Measurements from ENCODE around the gene LRRC23. TPM values are rescaled to one million over a fixed set of nuclear protein-coding genes. Genes with fewer than 3 reads are reported as not detected.

LRRC23 gene
- total RNA-seq, 3 donors from 2014 or later, result 7.4 to 15.4 (median 10.8) TPM

DNA sequence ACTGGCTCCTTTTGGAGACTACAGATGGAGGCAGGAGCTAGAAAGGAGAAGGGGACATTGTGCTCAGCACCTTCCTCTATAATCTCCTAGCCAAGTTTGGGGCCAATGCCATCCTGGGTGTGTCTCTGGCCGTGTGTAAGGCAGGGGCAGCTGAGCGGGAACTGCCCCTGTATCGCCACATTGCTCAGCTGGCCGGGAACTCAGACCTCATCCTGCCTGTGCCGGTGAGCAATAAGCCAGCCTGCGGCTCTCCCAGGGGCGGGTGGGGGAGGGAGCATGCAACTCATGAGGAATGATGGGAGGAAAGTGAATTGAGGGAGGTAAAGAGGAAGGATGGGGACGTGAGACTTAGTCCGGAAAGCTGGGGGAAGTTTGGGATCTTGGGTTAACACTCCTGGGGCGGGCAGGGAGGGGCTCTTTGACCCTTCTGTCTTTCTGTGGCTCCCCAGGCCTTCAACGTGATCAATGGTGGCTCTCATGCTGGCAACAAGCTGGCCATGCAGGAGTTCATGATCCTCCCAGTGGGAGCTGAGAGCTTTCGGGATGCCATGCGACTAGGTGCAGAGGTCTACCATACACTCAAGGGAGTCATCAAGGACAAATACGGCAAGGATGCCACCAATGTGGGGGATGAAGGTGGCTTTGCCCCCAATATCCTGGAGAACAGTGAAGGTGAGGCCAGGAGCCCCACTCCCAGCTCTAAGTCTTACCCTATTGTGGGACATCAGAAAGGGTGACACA lies 13.0 kb downstream of the LRRC23 start:
- TF ChIP-seq POLR2AphosphoS5 (IDR thresholded peaks at IDR 0.05) (no peak), CTCF (IDR thresholded peaks at IDR 0.05) (no peak), POLR2A (IDR thresholded peaks at IDR 0.05) (no peak)
- no peak overlapping the region for H3K4me3 ChIP-seq
- DNase-seq (ENCODE audit: low spot score in 2 of 2), result no peak
- no peaks in the 10 kb centered on the region for H3K27me3 ChIP-seq
- H3K27ac ChIP-seq, result no peak overlapping the region
- H3K9me3 ChIP-seq, result no peaks in the 10 kb centered on the region
- H3K36me3 ChIP-seq, result no peaks in the 10 kb centered on the region
- intact Hi-C loops (cut with DNase I; ENCODE audit: low total_unique reads), result no loop called here
- peaks cover 0 to 5% of the 10 kb centered on the region in 2 donors for H3K4me1 ChIP-seq

DNA sequence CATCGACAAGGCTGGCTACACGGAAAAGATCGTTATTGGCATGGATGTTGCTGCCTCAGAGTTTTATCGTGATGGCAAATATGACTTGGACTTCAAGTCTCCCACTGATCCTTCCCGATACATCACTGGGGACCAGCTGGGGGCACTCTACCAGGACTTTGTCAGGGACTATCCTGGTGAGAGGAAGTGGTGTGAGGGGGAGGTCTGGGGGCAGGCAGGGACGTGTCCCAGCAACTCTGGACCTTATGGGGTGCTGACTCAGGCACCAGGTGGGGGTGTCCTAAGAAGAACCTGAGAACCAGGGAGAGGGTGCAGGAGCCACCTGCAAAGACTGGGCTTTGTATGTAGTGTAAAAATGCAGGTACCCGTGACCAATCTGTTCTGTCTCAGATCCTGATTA lies 15.0 kb downstream of the LRRC23 start:
- H3K9me3 ChIP-seq, result no peaks in the 10 kb centered on the region

DNA sequence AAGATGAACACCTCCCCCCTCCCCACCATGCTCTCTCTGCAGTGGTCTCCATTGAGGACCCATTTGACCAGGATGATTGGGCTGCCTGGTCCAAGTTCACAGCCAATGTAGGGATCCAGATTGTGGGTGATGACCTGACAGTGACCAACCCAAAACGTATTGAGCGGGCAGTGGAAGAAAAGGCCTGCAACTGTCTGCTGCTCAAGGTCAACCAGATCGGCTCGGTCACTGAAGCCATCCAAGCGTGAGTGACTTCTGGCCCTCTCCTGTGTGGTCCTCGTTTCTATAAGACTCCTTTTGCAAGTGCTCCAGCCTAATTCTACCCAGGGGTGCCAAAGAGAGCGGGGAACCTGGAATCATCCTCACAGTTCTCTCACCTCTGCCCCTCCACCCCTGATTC lies 16.9 kb downstream of the LRRC23 start:
- H3K36me3 ChIP-seq, result no peaks in the 10 kb centered on the region
- H3K9me3 ChIP-seq, result no peaks in the 10 kb centered on the region
- intact Hi-C loops (cut with DNase I; ENCODE audit: low total_unique reads), result no loop called here
- H3K4me3 ChIP-seq, result no peak overlapping the region
- H3K27me3 ChIP-seq, result no peaks in the 10 kb centered on the region
- peak overlapping the region in 1 of 2 donors; percentile 7 for H3K27ac ChIP-seq
- no peak for DNase-seq (ENCODE audit: low spot score in 2 of 2)
- no peak for TF ChIP-seq POLR2A (IDR thresholded peaks at IDR 0.05)
- H3K4me1 ChIP-seq, result peaks cover 9 to 13% of the 10 kb centered on the region in 2 donors

More for the DNA sequence above, 15.0 kb downstream of the LRRC23 start:
- H3K36me3 ChIP-seq, result no peaks in the 10 kb centered on the region
- H3K27me3 ChIP-seq, result no peaks in the 10 kb centered on the region
- no peak for DNase-seq (ENCODE audit: low spot score in 2 of 2)
- intact Hi-C loops (cut with DNase I; ENCODE audit: low total_unique reads), result no loop called here
- peaks cover 2 to 3% of the 10 kb centered on the region in 2 donors for H3K4me1 ChIP-seq
- no peak overlapping the region for H3K27ac ChIP-seq
- TF ChIP-seq POLR2AphosphoS5 (IDR thresholded peaks at IDR 0.05) (no peak), POLR2A (IDR thresholded peaks at IDR 0.05) (no peak), CTCF (IDR thresholded peaks at IDR 0.05) (no peak)
- H3K4me3 ChIP-seq, result no peak overlapping the region

DNA sequence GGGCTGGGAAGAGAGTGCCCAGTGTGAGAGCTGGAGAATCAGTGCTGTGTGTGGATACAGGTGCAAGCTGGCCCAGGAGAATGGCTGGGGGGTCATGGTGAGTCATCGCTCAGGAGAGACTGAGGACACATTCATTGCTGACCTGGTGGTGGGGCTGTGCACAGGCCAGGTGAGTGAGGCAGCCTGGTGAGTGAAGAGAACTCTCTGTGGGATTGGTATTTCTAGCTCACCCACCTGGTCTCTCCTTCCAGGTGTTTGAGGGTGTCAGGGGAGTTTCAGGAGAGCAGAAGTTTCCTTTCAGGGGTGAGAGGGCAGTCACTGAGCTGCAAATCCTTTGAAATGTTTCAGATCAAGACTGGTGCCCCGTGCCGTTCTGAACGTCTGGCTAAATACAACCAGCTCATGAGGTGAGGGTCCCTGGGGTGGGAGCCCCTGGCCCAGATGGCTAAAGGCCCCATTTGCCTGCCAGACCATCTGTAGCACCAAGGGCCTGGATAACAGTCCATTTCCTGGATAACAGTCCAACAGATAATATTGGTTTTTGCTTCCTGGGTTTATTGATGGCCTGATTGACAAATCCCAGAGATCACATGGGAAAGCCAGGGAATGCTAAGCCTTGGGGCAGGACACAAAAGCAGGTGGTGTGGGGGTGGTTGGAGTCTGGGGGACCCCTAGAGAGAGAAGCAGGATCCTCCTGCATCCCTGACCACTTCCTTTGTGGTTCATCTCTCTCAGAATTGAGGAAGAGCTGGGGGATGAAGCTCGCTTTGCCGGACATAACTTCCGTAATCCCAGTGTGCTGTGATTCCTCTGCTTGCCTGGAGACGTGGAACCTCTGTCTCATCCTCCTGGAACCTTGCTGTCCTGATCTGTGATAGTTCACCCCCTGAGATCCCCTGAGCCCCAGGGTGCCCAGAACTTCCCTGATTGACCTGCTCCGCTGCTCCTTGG lies 17.6 kb downstream of the LRRC23 start:
- no peaks in the 10 kb centered on the region for H3K36me3 ChIP-seq
- peak overlapping the region in 1 of 2 donors; percentile 7 for H3K27ac ChIP-seq
- no peak for TF ChIP-seq CTCF (IDR thresholded peaks at IDR 0.05)
- TF ChIP-seq POLR2AphosphoS5 (IDR thresholded peaks at IDR 0.05), result no peak
- TF ChIP-seq POLR2A (IDR thresholded peaks at IDR 0.05), result no peak
- H3K9me3 ChIP-seq, result no peaks in the 10 kb centered on the region
- DNase-seq (ENCODE audit: low spot score in 2 of 2), result no peak
- H3K4me3 ChIP-seq, result no peak overlapping the region
- H3K27me3 ChIP-seq, result no peaks in the 10 kb centered on the region
- intact Hi-C loops (cut with DNase I; ENCODE audit: low total_unique reads), result no loop called here
- peaks cover 10 to 20% of the 10 kb centered on the region in 2 donors for H3K4me1 ChIP-seq

DNA sequence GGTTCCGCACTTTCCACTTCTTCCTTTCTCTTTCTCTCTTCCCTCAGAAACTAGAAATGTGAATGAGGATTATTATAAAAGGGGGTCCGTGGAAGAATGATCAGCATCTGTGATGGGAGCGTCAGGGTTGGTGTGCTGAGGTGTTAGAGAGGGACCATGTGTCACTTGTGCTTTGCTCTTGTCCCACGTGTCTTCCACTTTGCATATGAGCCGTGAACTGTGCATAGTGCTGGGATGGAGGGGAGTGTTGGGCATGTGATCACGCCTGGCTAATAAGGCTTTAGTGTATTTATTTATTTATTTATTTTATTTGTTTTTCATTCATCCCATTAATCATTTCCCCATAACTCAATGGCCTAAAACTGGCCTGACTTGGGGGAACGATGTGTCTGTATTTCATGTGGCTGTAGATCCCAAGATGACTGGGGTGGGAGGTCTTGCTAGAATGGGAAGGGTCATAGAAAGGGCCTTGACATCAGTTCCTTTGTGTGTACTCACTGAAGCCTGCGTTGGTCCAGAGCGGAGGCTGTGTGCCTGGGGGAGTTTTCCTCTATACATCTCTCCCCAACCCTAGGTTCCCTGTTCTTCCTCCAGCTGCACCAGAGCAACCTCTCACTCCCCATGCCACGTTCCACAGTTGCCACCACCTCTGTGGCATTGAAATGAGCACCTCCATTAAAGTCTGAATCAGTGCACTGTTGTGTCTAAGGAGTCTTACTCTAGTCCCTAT lies 18.5 kb downstream of the LRRC23 start:
- no peaks in the 10 kb centered on the region for H3K9me3 ChIP-seq
- TF ChIP-seq CTCF (IDR thresholded peaks at IDR 0.05) (no peak), POLR2A (IDR thresholded peaks at IDR 0.05) (no peak), POLR2AphosphoS5 (IDR thresholded peaks at IDR 0.05) (no peak)
- intact Hi-C loops (cut with DNase I; ENCODE audit: low total_unique reads), result no loop called here
- H3K4me1 ChIP-seq, result peaks cover 11 to 20% of the 10 kb centered on the region in 2 donors
- H3K27me3 ChIP-seq, result no peaks in the 10 kb centered on the region
- no peak overlapping the region for H3K4me3 ChIP-seq
- no peaks in the 10 kb centered on the region for H3K36me3 ChIP-seq
- H3K27ac ChIP-seq, result no peak overlapping the region
- DNase-seq (ENCODE audit: low spot score in 2 of 2), result no peak

All from breast epithelium (tissue), 4 donors.